MCF 10A (cell line): ENCODE measurements around the gene GULP1. TPM values are rescaled to one million over a fixed set of nuclear protein-coding genes. Genes with fewer than 3 reads are reported as not detected.
A peak's percentile ranks its signal among the peaks of the same experiment; 100 is the strongest.

Experiments used
- BruUV-seq: library from RNA; stranded (reverse); fragments of 400-500 nt; replicated peaks from 2 replicates; lab custom pipeline; 2021; lab: Mats Ljungman, UMichigan
- CTCF ChIA-PET: fragments of 300-600 bp; sonication (Branson Sonifier 250); formaldehyde crosslinking; extraction: SDS; loops from one replicate; lab custom pipeline; 2021; ENCODE audit warnings: antibody characterized with exemption, inconsistent platforms; lab: Yijun Ruan, JAX
- POLR2A ChIA-PET: fragments of 300-600, 350-650 bp; sonication (Branson Sonifier 250); formaldehyde crosslinking; extraction: SDS; loops from one replicate; lab custom pipeline; 2020; ENCODE audit warnings: antibody characterized with exemption, inconsistent platforms; lab: Yijun Ruan, JAX
- DNase-seq: peaks from one replicate; pipeline ENCODE4 v3.0.0-alpha.2; 2018; ENCODE audit not compliant: unreplicated experiment
- H3K27ac Mint-ChIP-seq: one replicate; pipeline ENCODE4 v1.8.0; 2022; ENCODE audit warnings: mild to moderate bottlenecking, low read depth, mixed read lengths; ENCODE audit not compliant: unreplicated experiment
- H3K27me3 Mint-ChIP-seq: one replicate; pipeline ENCODE4 v1.8.0; 2022; ENCODE audit warnings: mixed read lengths; ENCODE audit not compliant: insufficient read depth, unreplicated experiment
- H3K36me3 Mint-ChIP-seq: one replicate; pipeline ENCODE4 v1.8.0; 2022; ENCODE audit warnings: mild to moderate bottlenecking, moderate library complexity, mixed read lengths; ENCODE audit not compliant: insufficient read depth, unreplicated experiment
- H3K4me1 Mint-ChIP-seq: one replicate; pipeline ENCODE4 v1.8.0; 2022; ENCODE audit warnings: mixed read lengths; ENCODE audit not compliant: insufficient read depth, unreplicated experiment
- H3K4me3 Mint-ChIP-seq: one replicate; pipeline ENCODE4 v1.8.0; 2022; ENCODE audit warnings: mild to moderate bottlenecking, moderate library complexity, mixed read lengths; ENCODE audit not compliant: unreplicated experiment
- H3K9me3 Mint-ChIP-seq: one replicate; pipeline ENCODE4 v1.8.0; 2022; ENCODE audit warnings: mixed read lengths; ENCODE audit not compliant: unreplicated experiment
- CTCF ChIP-seq: fragments of 200-600 bp; IDR thresholded peaks from one replicate; pipeline ENCODE4 v1.8.0; 2022; ENCODE audit warnings: antibody characterized with exemption, mild to moderate bottlenecking; ENCODE audit not compliant: unreplicated experiment
- intact Hi-C: fragments of 100-400 bp; cut with micrococcal nuclease; formaldehyde crosslinking; loops from 2 replicates; pipeline ENCODE4 v1.14.1; 2022
- total RNA-seq: library from RNA; stranded (reverse); gene quantifications from 2 replicates; pipeline ENCODE4 v1.2.3, GENCODE V29; 2022

GULP1 gene
- total RNA-seq, 1 experiment from 2014 or later, result 4.2 TPM

- peak; percentile 73 for TF ChIP-seq CTCF
- Mint-ChIP-seq H3K36me3 (no peaks in the 10 kb centered on the region), H3K4me1 (peaks cover 7% of the 10 kb centered on the region), H3K9me3 (no peaks in the 10 kb centered on the region), H3K27me3 (no peaks in the 10 kb centered on the region), H3K27ac (no peak overlapping the region), H3K4me3 (no peak overlapping the region)
- intact Hi-C loops, result loop anchor here (1.0 to 10.0 kb wide), 5 partner anchors 460 to 888 kb away; no protein-coding TSS in a partner anchor
- ChIA-PET CTCF (interaction anchor here (0.6 to 11.5 kb wide), 23 partner anchors 13 to 1022 kb away, joined by 3 to 176 read pairs (median 3); partner anchors contain the start of gene COL3A1), POLR2A (interaction anchor here (0.6 to 2.9 kb wide), 3 partner anchors 84 to 459 kb away, joined by 3 to 10 read pairs (median 4); no protein-coding TSS in a partner anchor)
- peak; percentile 67 for DNase-seq
- no TSS peak for BruUV-seq
These were observed 232.9 kb downstream of the GULP1 start for GRCh38 chr2:188524519-188525113.

GRCh38 chr2:188526701-188527100 lies 235.0 kb downstream of the GULP1 start:
- H3K27ac Mint-ChIP-seq, result no peak overlapping the region
- ChIA-PET POLR2A (interaction anchor here (2.9 kb wide), 1 partner anchor 457 kb away, joined by 10 read pairs; no protein-coding TSS in a partner anchor), CTCF (interaction anchor here (0.7 to 11.5 kb wide), 6 partner anchors 15 to 885 kb away, joined by 3 to 176 read pairs (median 4); partner anchors contain the start of gene COL3A1)
- intact Hi-C loops, result loop anchor here (10.0 kb wide), 1 partner anchor 818 kb away; no protein-coding TSS in a partner anchor
- H3K27me3 Mint-ChIP-seq, result no peaks in the 10 kb centered on the region
- no peak for TF ChIP-seq CTCF
- no peaks in the 10 kb centered on the region for H3K9me3 Mint-ChIP-seq
- peaks cover 5% of the 10 kb centered on the region for H3K4me1 Mint-ChIP-seq
- no TSS peak for BruUV-seq
- no peak for DNase-seq
- no peak overlapping the region for H3K4me3 Mint-ChIP-seq
- no peaks in the 10 kb centered on the region for H3K36me3 Mint-ChIP-seq

GRCh38 chr2:188527141-188527540 lies 235.5 kb downstream of the GULP1 start:
- Mint-ChIP-seq H3K4me3 (no peak overlapping the region), H3K27me3 (no peaks in the 10 kb centered on the region), H3K27ac (no peak overlapping the region), H3K4me1 (peaks cover 5% of the 10 kb centered on the region), H3K9me3 (no peaks in the 10 kb centered on the region), H3K36me3 (no peaks in the 10 kb centered on the region)
- no peak for TF ChIP-seq CTCF
- DNase-seq, result no peak
- BruUV-seq, result no TSS peak
- intact Hi-C loops, result loop anchor here (10.0 kb wide), 1 partner anchor 818 kb away; no protein-coding TSS in a partner anchor
- CTCF ChIA-PET, result interaction anchor here (0.5 to 11.5 kb wide), 10 partner anchors 16 to 1008 kb away, joined by 3 to 176 read pairs (median 4); partner anchors contain the start of gene COL3A1
- POLR2A ChIA-PET, result no interaction called here

GRCh38 chr2:188527581-188527993 lies 235.9 kb downstream of the GULP1 start:
- H3K4me1 Mint-ChIP-seq, result peaks cover 5% of the 10 kb centered on the region
- CTCF ChIA-PET, result interaction anchor here (0.5 to 11.5 kb wide), 11 partner anchors 16 to 1007 kb away, joined by 3 to 176 read pairs (median 4); partner anchors contain the start of gene COL3A1
- H3K27ac Mint-ChIP-seq, result no peak overlapping the region
- POLR2A ChIA-PET, result interaction anchor here (1.3 kb wide), 1 partner anchor 456 kb away, joined by 3 read pairs; no protein-coding TSS in a partner anchor
- no peak for DNase-seq
- H3K27me3 Mint-ChIP-seq, result no peaks in the 10 kb centered on the region
- H3K36me3 Mint-ChIP-seq, result no peaks in the 10 kb centered on the region
- no peaks in the 10 kb centered on the region for H3K9me3 Mint-ChIP-seq
- BruUV-seq, result no TSS peak
- intact Hi-C loops, result loop anchor here (10.0 kb wide), 1 partner anchor 817 kb away; no protein-coding TSS in a partner anchor
- no peak overlapping the region for H3K4me3 Mint-ChIP-seq
- no peak for TF ChIP-seq CTCF
